GM23338 (cell line): ENCODE measurements around the gene SLC12A7. TPM values are rescaled to one million over a fixed set of nuclear protein-coding genes. Genes with fewer than 3 reads are reported as not detected.

Experiments
- ATAC-seq: fragments of 200-7000 bp; cut with Tn5 transposase; 3 replicates; pipeline ENCODE4 v1.9.1; 2020
- DNase-seq: peaks from one replicate; pipeline ENCODE4 v3.0.0-alpha.2; 2015; ENCODE audit warnings: low spot score
- H2AFZ ChIP-seq: fragments of 200-600 bp; sonication (generic); 2 replicates; pipeline ENCODE4 v1.8.0; 2016; ENCODE audit warnings: antibody characterized with exemption, mild to moderate bottlenecking, moderate library complexity
- H3F3A ChIP-seq: fragments of 200-600 bp; sonication (generic); replicated peaks from 2 replicates; pipeline ENCODE4 v1.8.0; 2017; ENCODE audit warnings: antibody characterized with exemption, mixed run types, low read depth
- H3K27ac ChIP-seq: fragments of 200-600 bp; sonication (generic); 2 replicates; pipeline ENCODE4 v1.6.1; 2016; ENCODE audit warnings: low read depth
- H3K27me3 ChIP-seq: fragments of 200-600 bp; sonication (generic); 2 replicates; pipeline ENCODE4 v1.8.0; 2016; ENCODE audit warnings: mild to moderate bottlenecking, mixed run types, moderate library complexity; ENCODE audit not compliant: insufficient read depth
- H3K36me3 ChIP-seq: fragments of 200-600 bp; sonication (generic); 2 replicates; pipeline ENCODE4 v1.8.0; 2016; ENCODE audit warnings: mild to moderate bottlenecking; ENCODE audit not compliant: insufficient read depth
- H3K4me1 ChIP-seq: fragments of 200-600 bp; sonication (generic); 2 replicates; pipeline ENCODE4 v1.8.0; 2016; ENCODE audit warnings: mild to moderate bottlenecking, moderate library complexity; ENCODE audit not compliant: insufficient read depth
- H3K4me2 ChIP-seq: fragments of 200-600 bp; sonication (generic); 2 replicates; pipeline ENCODE4 v1.7.1; 2017; ENCODE audit warnings: mixed run types
- H3K4me3 ChIP-seq: fragments of 200-600 bp; sonication (generic); 2 replicates; pipeline ENCODE4 v1.6.1; 2016; ENCODE audit warnings: mixed run types
- H3K79me2 ChIP-seq: fragments of 200-600 bp; sonication (generic); replicated peaks from 2 replicates; pipeline ENCODE4 v1.8.0; 2017; ENCODE audit warnings: mild to moderate bottlenecking; ENCODE audit not compliant: insufficient read depth
- H3K9me2 ChIP-seq: fragments of 200-600 bp; sonication (generic); 2 replicates; pipeline ENCODE4 v1.8.0; 2017; ENCODE audit not compliant: insufficient read depth
- H4K20me1 ChIP-seq: fragments of 200-600 bp; sonication (generic); replicated peaks from 2 replicates; pipeline ENCODE4 v1.8.0; 2017; ENCODE audit warnings: mild to moderate bottlenecking; ENCODE audit not compliant: insufficient read depth
- H3K27ac Mint-ChIP-seq: 2 replicates; pipeline ENCODE4 v1.8.0; 2020; ENCODE audit warnings: inconsistent platforms, mild to moderate bottlenecking, moderate library complexity, mixed read lengths
- H3K27me3 Mint-ChIP-seq: 3 replicates; pipeline ENCODE4 v1.8.0; 2022; ENCODE audit warnings: low read depth, mild to moderate bottlenecking, moderate library complexity, mixed read lengths, inconsistent platforms; ENCODE audit not compliant: insufficient read depth, poor library complexity
- H3K36me3 Mint-ChIP-seq: 3 replicates; pipeline ENCODE4 v1.8.0; 2021; ENCODE audit warnings: low read depth, mild to moderate bottlenecking, inconsistent platforms, moderate library complexity, mixed read lengths
- H3K4me1 Mint-ChIP-seq: 3 replicates; pipeline ENCODE4 v1.8.0; 2020; ENCODE audit warnings: mild to moderate bottlenecking, inconsistent platforms, mixed read lengths
- H3K4me3 Mint-ChIP-seq: 3 replicates; pipeline ENCODE4 v1.8.0; 2021; ENCODE audit warnings: moderate library complexity, mild to moderate bottlenecking, inconsistent platforms, mixed read lengths
- H3K9me3 Mint-ChIP-seq: 3 replicates; pipeline ENCODE4 v1.8.0; 2020; ENCODE audit warnings: moderate library complexity, mild to moderate bottlenecking, inconsistent platforms, mixed read lengths
- CREB1 ChIP-seq: fragments of 250-450 bp; sonication (Bioruptor Pico); IDR thresholded peaks from 2 replicates; pipeline ENCODE4 v1.5.0; 2020; ENCODE audit warnings: low read depth, mild to moderate bottlenecking, moderate library complexity
- CTCF ChIP-seq, 2 experiments: fragments of 200-600 bp in 1 of 2; sonication (generic) in 1 of 2; conservative IDR thresholded peaks; 2 replicates each; pipeline versions ENCODE4 v1.5.1 to v1.6.1; 2016 to 2017; ENCODE audit warnings: antibody characterized with exemption in 2 of 2, low read depth in 2 of 2, mild to moderate bottlenecking in 2 of 2, moderate library complexity in 1 of 2
- ETS1 ChIP-seq: IDR thresholded peaks from 2 replicates; pipeline ENCODE4 v1.6.1; 2016; ENCODE audit warnings: antibody characterized with exemption
- EZH2 ChIP-seq: fragments of 200-600 bp; sonication (generic); IDR thresholded peaks from one replicate; pipeline ENCODE4 v1.8.0; 2017; ENCODE audit warnings: antibody characterized with exemption, mild to moderate bottlenecking, low read depth; ENCODE audit not compliant: unreplicated experiment
- EZH2phosphoT487 ChIP-seq: fragments of 200-600 bp; sonication (generic); IDR thresholded peaks from one replicate; pipeline ENCODE4 v1.8.1; 2018; ENCODE audit warnings: antibody characterized with exemption; ENCODE audit not compliant: unreplicated experiment
- JUNB ChIP-seq: IDR thresholded peaks from one replicate; pipeline ENCODE4 v1.6.1; 2016; ENCODE audit warnings: antibody characterized with exemption; ENCODE audit not compliant: unreplicated experiment
- NANOG ChIP-seq: IDR thresholded peaks from 2 replicates; pipeline ENCODE4 v1.6.1; 2016; ENCODE audit warnings: antibody characterized with exemption, borderline replicate concordance
- POLR2AphosphoS5 ChIP-seq: IDR thresholded peaks from 2 replicates; pipeline ENCODE4 v1.6.1; 2016; ENCODE audit warnings: antibody characterized with exemption, low read depth
- REST ChIP-seq: IDR thresholded peaks from one replicate; pipeline ENCODE4 v1.6.1; 2018; ENCODE audit warnings: antibody characterized with exemption; ENCODE audit not compliant: unreplicated experiment
- STAT1 ChIP-seq: IDR thresholded peaks from one replicate; pipeline ENCODE4 v1.6.1; 2016; ENCODE audit warnings: antibody characterized with exemption; ENCODE audit not compliant: unreplicated experiment
- ZNF114 ChIP-seq: fragments of 250-450 bp; sonication (Bioruptor Pico); IDR thresholded peaks from 2 replicates; pipeline ENCODE4 v1.5.0; 2020; ENCODE audit warnings: mild to moderate bottlenecking, moderate library complexity
- ZNF331 ChIP-seq: fragments of 250-450 bp; sonication (Bioruptor Pico); IDR thresholded peaks from 2 replicates; pipeline ENCODE4 v1.5.0; 2020; ENCODE audit warnings: low read depth, mild to moderate bottlenecking, moderate library complexity
- ZNF462 ChIP-seq: fragments of 250-450 bp; sonication (Bioruptor Pico); IDR thresholded peaks from 2 replicates; pipeline ENCODE4 v1.5.0; 2020; ENCODE audit warnings: mild to moderate bottlenecking, moderate library complexity
- polyA plus RNA-seq: library from polyadenylated mRNA; unstranded; fragments of >200 nt; fragmentation: Nextera tagmentation; extraction: Ambion mirVana; gene quantifications from 2 replicates; pipeline ENCODE4 v1.2.1, GENCODE V29; 2016
- total RNA-seq: library from RNA; depleted of rRNA; stranded (reverse); fragments of >200 nt; shearing (Covaris generic); gene quantifications from 2 replicates; pipeline ENCODE4 v1.2.3, GENCODE V29; 2014

SLC12A7 gene
- total and polyA plus RNA-seq, 2 experiments from 2014 or later: 7.4 to 32.2 TPM

DNA sequence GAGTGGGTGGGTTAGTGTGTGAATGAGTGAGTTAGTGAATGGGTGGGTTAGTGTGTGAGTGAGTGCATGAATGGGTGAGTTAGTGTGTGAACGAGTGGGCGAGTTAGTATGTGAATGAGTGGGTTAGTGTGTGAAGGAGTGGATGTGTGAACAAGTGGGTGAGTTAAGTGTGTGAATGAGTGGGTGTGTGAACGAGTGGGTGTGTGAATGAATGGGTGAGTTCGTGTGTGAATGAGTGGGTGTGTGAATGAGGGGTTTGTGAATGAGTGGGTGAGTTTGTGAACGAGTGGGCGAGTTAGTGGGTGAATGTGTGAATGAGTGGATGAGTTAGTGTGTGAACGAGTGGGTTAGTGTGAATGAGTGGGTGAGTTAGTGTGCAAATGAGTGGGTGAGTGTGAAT, 69.2 kb downstream of the SLC12A7 start:
- H3K27ac ChIP-seq: no peak overlapping the region
- no peak overlapping the region for H3K4me2 ChIP-seq
- H3K9me3 Mint-ChIP-seq: peaks cover 73% of the 10 kb centered on the region
- TF ChIP-seq POLR2AphosphoS5 (no peak), EZH2phosphoT487 (no peak), CTCF (conservative IDR thresholded peaks at IDR 0.05; ENCODE audit: low read depth in 2 of 2) (no peak), ZNF462 (CRISPR knock-in tag) (no peak), EZH2 (no peak), REST (no peak), CREB1 (CRISPR knock-in tag) (no peak), NANOG (no peak), ETS1 (no peak), ZNF331 (CRISPR knock-in tag) (no peak), ZNF114 (CRISPR knock-in tag) (no peak), STAT1 (no peak), JUNB (no peak)
- no peaks in the 10 kb centered on the region for H3K79me2 ChIP-seq
- ATAC-seq (no peak), DNase-seq (no peak)
- H3F3A ChIP-seq: no peaks in the 10 kb centered on the region
- H3K27ac Mint-ChIP-seq: no peak overlapping the region
- no peaks in the 10 kb centered on the region for H3K9me2 ChIP-seq
- H3K27me3 ChIP-seq: no peaks in the 10 kb centered on the region
- peaks cover 3% of the 10 kb centered on the region; the same call in 1 of the 3 replicates for H3K4me1 Mint-ChIP-seq
- H3K4me3 Mint-ChIP-seq: no peak overlapping the region
- no peak overlapping the region for H2AFZ ChIP-seq
- peaks cover 49% of the 10 kb centered on the region for H3K36me3 Mint-ChIP-seq
- H3K4me1 ChIP-seq: no peaks in the 10 kb centered on the region
- no peaks in the 10 kb centered on the region for H3K36me3 ChIP-seq
- H4K20me1 ChIP-seq: no peaks in the 10 kb centered on the region
- H3K27me3 Mint-ChIP-seq: peaks cover 6% of the 10 kb centered on the region
- H3K4me3 ChIP-seq: no peak overlapping the region
